Testis (tissue), 2 donors: ENCODE data around the gene TOM1L2.

Experiments
- POLR2A ChIP-seq: fragments of 450-650 bp; IDR thresholded peaks from one replicate; pipeline ENCODE4 v1.6.1; 2017; ENCODE audit warnings: antibody characterized with exemption, mild to moderate bottlenecking, moderate library complexity
- TF ChIP-seq, protein P1 (sequence below), 3 experiments: fragments of 450-650 bp in 2 of 3; fragments of 200-600 bp in 1 of 3; sonication (generic) in 1 of 3; IDR thresholded peaks; one replicate each; pipeline ENCODE4 v1.5.1; 2016 to 2019; ENCODE audit warnings: antibody characterized with exemption in 3 of 3, mild to moderate bottlenecking in 2 of 3, moderate library complexity in 1 of 3

DNA sequence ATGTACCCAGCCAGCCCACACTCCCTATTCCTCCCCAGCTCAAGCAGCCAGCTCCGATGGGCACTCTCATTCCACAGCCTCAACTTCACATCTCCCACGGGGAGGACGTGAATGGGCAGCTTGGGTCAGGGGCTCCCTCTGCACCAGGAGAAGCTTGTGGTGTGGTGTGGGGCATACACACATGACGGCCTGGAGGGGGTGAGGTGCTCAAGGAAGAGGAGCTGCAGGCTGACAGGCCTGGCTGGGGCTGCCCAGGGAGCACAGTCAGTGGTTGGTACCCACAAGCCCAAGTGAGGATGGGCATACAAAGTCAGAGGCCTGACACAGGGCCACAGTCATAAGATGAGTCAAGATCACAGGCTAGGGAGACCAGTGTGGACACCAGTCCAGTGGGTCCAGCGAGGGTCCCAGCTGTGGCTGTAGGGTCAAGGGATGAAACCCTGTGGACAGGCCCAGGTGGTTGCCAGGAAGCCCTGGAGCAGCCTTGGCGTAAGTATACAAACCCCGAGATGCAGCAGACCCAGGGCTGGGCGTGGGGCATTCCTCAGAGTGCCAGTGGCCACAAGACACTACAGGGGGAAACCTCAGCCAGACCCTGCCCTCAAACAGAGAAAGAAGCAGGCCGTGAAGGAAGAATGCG is 4.9 kb upstream of the TOM1L2 start:
- TF ChIP-seq, protein P1, sequence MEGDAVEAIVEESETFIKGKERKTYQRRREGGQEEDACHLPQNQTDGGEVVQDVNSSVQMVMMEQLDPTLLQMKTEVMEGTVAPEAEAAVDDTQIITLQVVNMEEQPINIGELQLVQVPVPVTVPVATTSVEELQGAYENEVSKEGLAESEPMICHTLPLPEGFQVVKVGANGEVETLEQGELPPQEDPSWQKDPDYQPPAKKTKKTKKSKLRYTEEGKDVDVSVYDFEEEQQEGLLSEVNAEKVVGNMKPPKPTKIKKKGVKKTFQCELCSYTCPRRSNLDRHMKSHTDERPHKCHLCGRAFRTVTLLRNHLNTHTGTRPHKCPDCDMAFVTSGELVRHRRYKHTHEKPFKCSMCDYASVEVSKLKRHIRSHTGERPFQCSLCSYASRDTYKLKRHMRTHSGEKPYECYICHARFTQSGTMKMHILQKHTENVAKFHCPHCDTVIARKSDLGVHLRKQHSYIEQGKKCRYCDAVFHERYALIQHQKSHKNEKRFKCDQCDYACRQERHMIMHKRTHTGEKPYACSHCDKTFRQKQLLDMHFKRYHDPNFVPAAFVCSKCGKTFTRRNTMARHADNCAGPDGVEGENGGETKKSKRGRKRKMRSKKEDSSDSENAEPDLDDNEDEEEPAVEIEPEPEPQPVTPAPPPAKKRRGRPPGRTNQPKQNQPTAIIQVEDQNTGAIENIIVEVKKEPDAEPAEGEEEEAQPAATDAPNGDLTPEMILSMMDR (IDR thresholded peaks at IDR 0.05), result no peak
- TF ChIP-seq POLR2A, result no peak
